Measurements from ENCODE around the gene FZD2. TPM values are rescaled to one million over a fixed set of nuclear protein-coding genes. Genes with fewer than 3 reads are reported as not detected.

FZD2 gene
- total RNA-seq, 1 donor from 2014 or later = 12.9 TPM

- TF ChIP-seq, protein P1, sequence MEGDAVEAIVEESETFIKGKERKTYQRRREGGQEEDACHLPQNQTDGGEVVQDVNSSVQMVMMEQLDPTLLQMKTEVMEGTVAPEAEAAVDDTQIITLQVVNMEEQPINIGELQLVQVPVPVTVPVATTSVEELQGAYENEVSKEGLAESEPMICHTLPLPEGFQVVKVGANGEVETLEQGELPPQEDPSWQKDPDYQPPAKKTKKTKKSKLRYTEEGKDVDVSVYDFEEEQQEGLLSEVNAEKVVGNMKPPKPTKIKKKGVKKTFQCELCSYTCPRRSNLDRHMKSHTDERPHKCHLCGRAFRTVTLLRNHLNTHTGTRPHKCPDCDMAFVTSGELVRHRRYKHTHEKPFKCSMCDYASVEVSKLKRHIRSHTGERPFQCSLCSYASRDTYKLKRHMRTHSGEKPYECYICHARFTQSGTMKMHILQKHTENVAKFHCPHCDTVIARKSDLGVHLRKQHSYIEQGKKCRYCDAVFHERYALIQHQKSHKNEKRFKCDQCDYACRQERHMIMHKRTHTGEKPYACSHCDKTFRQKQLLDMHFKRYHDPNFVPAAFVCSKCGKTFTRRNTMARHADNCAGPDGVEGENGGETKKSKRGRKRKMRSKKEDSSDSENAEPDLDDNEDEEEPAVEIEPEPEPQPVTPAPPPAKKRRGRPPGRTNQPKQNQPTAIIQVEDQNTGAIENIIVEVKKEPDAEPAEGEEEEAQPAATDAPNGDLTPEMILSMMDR (IDR thresholded peaks at IDR 0.05; ENCODE audit: unreplicated experiment) = no peak
- no peaks in the 10 kb centered on the region for H3K4me1 Mint-ChIP-seq (ENCODE audit: unreplicated experiment)
- no peak for DNase-seq (ENCODE audit: low spot score)
- peaks cover 6% of the 10 kb centered on the region for H3K27me3 Mint-ChIP-seq (ENCODE audit: unreplicated experiment)
- no peaks in the 10 kb centered on the region for H3K9me3 Mint-ChIP-seq (ENCODE audit: unreplicated experiment)
- no peak overlapping the region for H3K4me3 Mint-ChIP-seq (ENCODE audit: unreplicated experiment)
- H3K27ac Mint-ChIP-seq (ENCODE audit: unreplicated experiment) = no peak overlapping the region
- H3K36me3 Mint-ChIP-seq (ENCODE audit: low read depth, unreplicated experiment) = no peaks in the 10 kb centered on the region
Measured at GRCh38 chr17:44572801-44573200, 15.5 kb downstream of the FZD2 start.

DNA sequence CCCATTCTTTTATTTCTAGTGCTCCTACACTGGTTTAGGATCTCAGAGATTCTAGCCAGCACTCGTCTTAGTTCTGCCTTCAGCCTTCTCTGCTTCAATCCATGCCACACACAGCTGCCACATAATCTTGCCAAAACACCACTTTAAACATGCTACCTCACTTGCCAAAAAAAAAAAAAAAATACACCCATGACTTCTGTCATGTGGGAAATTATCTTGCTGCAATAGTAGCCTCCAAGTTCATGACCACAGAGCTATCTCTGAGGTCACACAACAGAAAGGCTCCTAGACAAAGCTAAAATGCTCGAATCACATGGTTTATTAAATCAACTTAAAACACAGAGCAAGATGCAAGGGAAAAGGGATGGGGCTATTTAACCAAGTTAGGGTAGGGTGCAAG is 18.1 kb downstream of the FZD2 start:
- no peak overlapping the region for H3K27ac Mint-ChIP-seq (ENCODE audit: unreplicated experiment)
- H3K36me3 Mint-ChIP-seq (ENCODE audit: low read depth, unreplicated experiment) = no peaks in the 10 kb centered on the region
- TF ChIP-seq, protein P1 (IDR thresholded peaks at IDR 0.05; ENCODE audit: unreplicated experiment) = no peak
- peaks cover 9% of the 10 kb centered on the region for H3K4me1 Mint-ChIP-seq (ENCODE audit: unreplicated experiment)
- no peak overlapping the region for H3K4me3 Mint-ChIP-seq (ENCODE audit: unreplicated experiment)
- H3K9me3 Mint-ChIP-seq (ENCODE audit: unreplicated experiment) = no peaks in the 10 kb centered on the region
- no peak for DNase-seq (ENCODE audit: low spot score)
- H3K27me3 Mint-ChIP-seq (ENCODE audit: unreplicated experiment) = no peaks in the 10 kb centered on the region

- H3K27me3 Mint-ChIP-seq (ENCODE audit: unreplicated experiment) = peaks cover 2% of the 10 kb centered on the region
- TF ChIP-seq, protein P1 (IDR thresholded peaks at IDR 0.05; ENCODE audit: unreplicated experiment) = no peak
- H3K9me3 Mint-ChIP-seq (ENCODE audit: unreplicated experiment) = no peaks in the 10 kb centered on the region
- peaks cover 9% of the 10 kb centered on the region for H3K4me1 Mint-ChIP-seq (ENCODE audit: unreplicated experiment)
- H3K4me3 Mint-ChIP-seq (ENCODE audit: unreplicated experiment) = no peak overlapping the region
- H3K36me3 Mint-ChIP-seq (ENCODE audit: low read depth, unreplicated experiment) = no peaks in the 10 kb centered on the region
- no peak for DNase-seq (ENCODE audit: low spot score)
- no peak overlapping the region for H3K27ac Mint-ChIP-seq (ENCODE audit: unreplicated experiment)
Measured at GRCh38 chr17:44578947-44579346, 21.7 kb downstream of the FZD2 start.

DNA sequence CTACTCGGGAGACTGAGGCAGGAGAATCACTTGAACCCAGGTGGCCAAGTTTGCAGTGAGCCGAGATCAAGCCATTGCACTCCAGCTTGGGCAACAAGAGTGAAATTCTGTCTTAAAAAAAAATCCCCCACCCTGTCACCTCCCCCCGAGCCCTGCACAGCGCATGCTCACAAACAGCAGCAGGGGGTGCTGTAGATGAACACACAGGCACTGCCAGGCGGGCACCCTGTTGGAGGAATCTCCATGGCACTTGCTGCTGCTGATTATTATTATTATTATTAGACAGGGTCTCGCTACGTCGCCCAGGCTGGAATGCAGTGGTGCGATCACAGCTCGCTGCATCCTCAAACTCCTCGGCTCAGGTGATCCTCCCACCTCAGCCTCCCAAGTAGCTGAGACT is 24.6 kb downstream of the FZD2 start:
- Mint-ChIP-seq H3K4me1 (ENCODE audit: unreplicated experiment) (peaks cover 9% of the 10 kb centered on the region), H3K4me3 (ENCODE audit: unreplicated experiment) (no peak overlapping the region), H3K27ac (ENCODE audit: unreplicated experiment) (no peak overlapping the region), H3K36me3 (ENCODE audit: low read depth, unreplicated experiment) (no peaks in the 10 kb centered on the region), H3K27me3 (ENCODE audit: unreplicated experiment) (peaks cover 2% of the 10 kb centered on the region), H3K9me3 (ENCODE audit: unreplicated experiment) (no peaks in the 10 kb centered on the region)
- TF ChIP-seq, protein P1 (IDR thresholded peaks at IDR 0.05; ENCODE audit: unreplicated experiment) = no peak
- DNase-seq (ENCODE audit: low spot score) = no peak

DNA sequence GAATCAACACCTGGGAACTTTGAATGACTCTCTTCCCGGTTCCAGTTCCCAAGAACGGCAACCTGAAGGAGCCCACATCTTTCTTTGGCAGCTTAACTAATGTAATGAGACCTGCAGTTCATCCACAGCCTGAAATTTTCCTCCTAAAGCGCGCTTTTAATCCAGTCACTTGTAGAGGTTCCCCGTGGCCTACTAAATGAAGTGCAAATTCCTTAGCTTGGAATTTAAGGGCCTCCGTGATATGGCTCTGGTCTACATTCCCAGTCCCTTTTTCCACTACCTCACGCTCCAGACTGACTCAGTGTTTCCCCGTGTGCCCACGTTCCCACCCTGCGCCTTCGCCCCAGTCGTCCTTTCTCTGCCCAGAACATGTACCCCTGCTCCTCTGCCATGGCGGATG is 27.2 kb downstream of the FZD2 start:
- H3K4me3 Mint-ChIP-seq (ENCODE audit: unreplicated experiment) = no peak overlapping the region
- H3K4me1 Mint-ChIP-seq (ENCODE audit: unreplicated experiment) = peaks cover 6% of the 10 kb centered on the region
- DNase-seq (ENCODE audit: low spot score) = no peak
- H3K27ac Mint-ChIP-seq (ENCODE audit: unreplicated experiment) = no peak overlapping the region
- no peaks in the 10 kb centered on the region for H3K9me3 Mint-ChIP-seq (ENCODE audit: unreplicated experiment)
- no peaks in the 10 kb centered on the region for H3K36me3 Mint-ChIP-seq (ENCODE audit: low read depth, unreplicated experiment)
- H3K27me3 Mint-ChIP-seq (ENCODE audit: unreplicated experiment) = peaks cover 4% of the 10 kb centered on the region
- TF ChIP-seq, protein P1 (IDR thresholded peaks at IDR 0.05; ENCODE audit: unreplicated experiment) = no peak
